ENCODE results near the gene ECE2. TPM values are rescaled to one million over a fixed set of nuclear protein-coding genes. Genes with fewer than 3 reads are reported as not detected.
A peak's percentile ranks its signal among the peaks of the same experiment; 100 is the strongest.

ECE2 gene
- polyA plus RNA-seq, 1 of the 3 experiments (the other 2 are of a cell fraction) = 0.03 TPM

DNA sequence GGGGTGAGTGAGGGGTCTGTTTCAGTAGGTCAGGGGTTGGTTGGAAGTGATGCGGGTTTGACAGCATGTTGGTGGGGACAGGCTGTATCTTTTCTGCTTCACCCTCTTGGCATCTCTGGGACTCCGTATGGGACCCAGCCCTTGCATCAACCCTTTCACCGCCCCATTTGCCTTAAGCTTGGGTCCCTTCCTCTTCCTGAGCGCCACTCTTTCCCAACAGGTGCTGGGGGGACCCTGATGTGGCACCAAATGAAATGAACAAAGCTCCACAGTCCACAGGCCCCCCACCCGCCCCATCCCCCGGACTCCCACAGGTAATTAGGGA is 39.7 kb downstream of the ECE2 start:
- ChIA-PET CTCF (interaction anchor here (1.0 kb wide), 1 partner anchor 66 kb away, joined by 3 read pairs; the partner anchor contains the start of gene EEF1AKMT4), POLR2A (interaction anchor here (2.2 kb wide), 1 partner anchor 22 kb away, joined by 8 read pairs; the partner anchor contains the start of gene FAM131A)

More for the DNA sequence above, 39.7 kb downstream of the ECE2 start:
- Histone ChIP-seq H3K9me3 (no peaks in the 10 kb centered on the region), H3K4me3 (ENCODE audit: low read depth in 2 of 2, low read length in 1 of 2) (peak overlapping the region; percentile 64 to 70), H3K36me3 (replicated peaks in 1 of 2; ENCODE audit: control insufficient read depth in 1 of 2, insufficient read depth in 2 of 2, low read length in 1 of 2) (peaks cover 14 to 16% of the 10 kb centered on the region in 2 experiments), H3K9ac (peak overlapping the region; percentile 94), H3K9me2 (no peaks in the 10 kb centered on the region), H4K20me1 (ENCODE audit: insufficient read depth) (peaks cover 46% of the 10 kb centered on the region), H3K27ac (ENCODE audit: low read depth in 2 of 2, low read length in 1 of 2) (peak overlapping the region; percentile 86 to 89), H3K27me3 (ENCODE audit: insufficient read depth) (no peaks in the 10 kb centered on the region), H3K4me1 (ENCODE audit: control insufficient read depth in 1 of 2, insufficient read depth in 2 of 2, low read depth in 1 of 2, low read length in 1 of 2) (peaks cover 31 to 34% of the 10 kb centered on the region in 2 experiments; a peak in 3 of 4 replicates), H2AFZ (ENCODE audit: low read depth) (no peak overlapping the region), H3F3A (replicated peaks; ENCODE audit: insufficient read depth) (peaks cover 46% of the 10 kb centered on the region), H3K4me2 (peak overlapping the region; percentile 99), H3K79me2 (ENCODE audit: insufficient read depth) (peaks cover 57% of the 10 kb centered on the region)
- TF ChIP-seq RFX5 (IDR thresholded peaks at IDR 0.05; ENCODE audit: low read length) = no peak
- TF ChIP-seq TAF1 (IDR thresholded peaks at IDR 0.05; ENCODE audit: borderline replicate concordance, low read depth, low read length) = no peak
- TF ChIP-seq, protein P1, sequence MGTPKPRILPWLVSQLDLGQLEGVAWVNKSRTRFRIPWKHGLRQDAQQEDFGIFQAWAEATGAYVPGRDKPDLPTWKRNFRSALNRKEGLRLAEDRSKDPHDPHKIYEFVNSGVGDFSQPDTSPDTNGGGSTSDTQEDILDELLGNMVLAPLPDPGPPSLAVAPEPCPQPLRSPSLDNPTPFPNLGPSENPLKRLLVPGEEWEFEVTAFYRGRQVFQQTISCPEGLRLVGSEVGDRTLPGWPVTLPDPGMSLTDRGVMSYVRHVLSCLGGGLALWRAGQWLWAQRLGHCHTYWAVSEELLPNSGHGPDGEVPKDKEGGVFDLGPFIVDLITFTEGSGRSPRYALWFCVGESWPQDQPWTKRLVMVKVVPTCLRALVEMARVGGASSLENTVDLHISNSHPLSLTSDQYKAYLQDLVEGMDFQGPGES (IDR thresholded peaks at IDR 0.05; ENCODE audit: low read depth, low read length) = no peak
- TF ChIP-seq FOXM1 (IDR thresholded peaks at IDR 0.05; ENCODE audit: low read depth) = no peak
- TF ChIP-seq TEAD4 (IDR thresholded peaks at IDR 0.05; ENCODE audit: borderline replicate concordance, insufficient read depth) = no peak
- TF ChIP-seq, protein P2, sequence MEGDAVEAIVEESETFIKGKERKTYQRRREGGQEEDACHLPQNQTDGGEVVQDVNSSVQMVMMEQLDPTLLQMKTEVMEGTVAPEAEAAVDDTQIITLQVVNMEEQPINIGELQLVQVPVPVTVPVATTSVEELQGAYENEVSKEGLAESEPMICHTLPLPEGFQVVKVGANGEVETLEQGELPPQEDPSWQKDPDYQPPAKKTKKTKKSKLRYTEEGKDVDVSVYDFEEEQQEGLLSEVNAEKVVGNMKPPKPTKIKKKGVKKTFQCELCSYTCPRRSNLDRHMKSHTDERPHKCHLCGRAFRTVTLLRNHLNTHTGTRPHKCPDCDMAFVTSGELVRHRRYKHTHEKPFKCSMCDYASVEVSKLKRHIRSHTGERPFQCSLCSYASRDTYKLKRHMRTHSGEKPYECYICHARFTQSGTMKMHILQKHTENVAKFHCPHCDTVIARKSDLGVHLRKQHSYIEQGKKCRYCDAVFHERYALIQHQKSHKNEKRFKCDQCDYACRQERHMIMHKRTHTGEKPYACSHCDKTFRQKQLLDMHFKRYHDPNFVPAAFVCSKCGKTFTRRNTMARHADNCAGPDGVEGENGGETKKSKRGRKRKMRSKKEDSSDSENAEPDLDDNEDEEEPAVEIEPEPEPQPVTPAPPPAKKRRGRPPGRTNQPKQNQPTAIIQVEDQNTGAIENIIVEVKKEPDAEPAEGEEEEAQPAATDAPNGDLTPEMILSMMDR (IDR thresholded peaks at IDR 0.05) = no peak
- TF ChIP-seq GABPA (IDR thresholded peaks at IDR 0.05; ENCODE audit: low read depth) = no peak
- no peak for TF ChIP-seq RCOR1 (IDR thresholded peaks at IDR 0.05; ENCODE audit: low read length)
- TF ChIP-seq, protein P3, sequence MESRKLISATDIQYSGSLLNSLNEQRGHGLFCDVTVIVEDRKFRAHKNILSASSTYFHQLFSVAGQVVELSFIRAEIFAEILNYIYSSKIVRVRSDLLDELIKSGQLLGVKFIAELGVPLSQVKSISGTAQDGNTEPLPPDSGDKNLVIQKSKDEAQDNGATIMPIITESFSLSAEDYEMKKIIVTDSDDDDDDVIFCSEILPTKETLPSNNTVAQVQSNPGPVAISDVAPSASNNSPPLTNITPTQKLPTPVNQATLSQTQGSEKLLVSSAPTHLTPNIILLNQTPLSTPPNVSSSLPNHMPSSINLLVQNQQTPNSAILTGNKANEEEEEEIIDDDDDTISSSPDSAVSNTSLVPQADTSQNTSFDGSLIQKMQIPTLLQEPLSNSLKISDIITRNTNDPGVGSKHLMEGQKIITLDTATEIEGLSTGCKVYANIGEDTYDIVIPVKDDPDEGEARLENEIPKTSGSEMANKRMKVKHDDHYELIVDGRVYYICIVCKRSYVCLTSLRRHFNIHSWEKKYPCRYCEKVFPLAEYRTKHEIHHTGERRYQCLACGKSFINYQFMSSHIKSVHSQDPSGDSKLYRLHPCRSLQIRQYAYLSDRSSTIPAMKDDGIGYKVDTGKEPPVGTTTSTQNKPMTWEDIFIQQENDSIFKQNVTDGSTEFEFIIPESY (IDR thresholded peaks at IDR 0.05; ENCODE audit: borderline replicate concordance, low read depth) = no peak
- no peak for TF ChIP-seq YY1 (IDR thresholded peaks at IDR 0.05; ENCODE audit: low read depth)
- TF ChIP-seq, protein P4, sequence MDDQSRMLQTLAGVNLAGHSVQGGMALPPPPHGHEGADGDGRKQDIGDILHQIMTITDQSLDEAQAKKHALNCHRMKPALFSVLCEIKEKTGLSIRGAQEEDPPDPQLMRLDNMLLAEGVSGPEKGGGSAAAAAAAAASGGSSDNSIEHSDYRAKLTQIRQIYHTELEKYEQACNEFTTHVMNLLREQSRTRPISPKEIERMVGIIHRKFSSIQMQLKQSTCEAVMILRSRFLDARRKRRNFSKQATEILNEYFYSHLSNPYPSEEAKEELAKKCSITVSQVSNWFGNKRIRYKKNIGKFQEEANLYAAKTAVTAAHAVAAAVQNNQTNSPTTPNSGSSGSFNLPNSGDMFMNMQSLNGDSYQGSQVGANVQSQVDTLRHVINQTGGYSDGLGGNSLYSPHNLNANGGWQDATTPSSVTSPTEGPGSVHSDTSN (IDR thresholded peaks at IDR 0.05) = no peak
- TF ChIP-seq EP300 (IDR thresholded peaks at IDR 0.05; ENCODE audit: borderline replicate concordance in 1 of 2, low read depth in 1 of 2, low read length in 1 of 2) = no peak
- TF ChIP-seq FOXJ3 (CRISPR knock-in tag; IDR thresholded peaks at IDR 0.05) = no peak
- TF ChIP-seq GATA2 (CRISPR knock-in tag; IDR thresholded peaks at IDR 0.05) = no peak
- no peak for TF ChIP-seq FOSL2 (IDR thresholded peaks at IDR 0.05; ENCODE audit: borderline replicate concordance, low read depth)
- no peak for TF ChIP-seq RAD21 (IDR thresholded peaks at IDR 0.05; ENCODE audit: low read length)
- no peak for TF ChIP-seq MEF2A (IDR thresholded peaks at IDR 0.05; ENCODE audit: borderline replicate concordance, low read depth)
- TF ChIP-seq SIN3A (IDR thresholded peaks at IDR 0.05; ENCODE audit: borderline replicate concordance, low read depth, low read length) = no peak
- TF ChIP-seq RXRA (IDR thresholded peaks at IDR 0.05; ENCODE audit: borderline replicate concordance, low read depth) = no peak
- no peak for DNase-seq
- WGBS (ENCODE audit: low lambda C conversion rate) = 0% methylated on average over 5 of the region's 6 CpGs

All from SK-N-SH (cell line).